ENCODE data around the gene FGFR3. TPM values are rescaled to one million over a fixed set of nuclear protein-coding genes. Genes with fewer than 3 reads are reported as not detected.
A peak's percentile ranks its signal among the peaks of the same experiment; 100 is the strongest.

The FGFR3 gene
- total RNA-seq, 1 donor from 2014 or later: 2.9 TPM

DNA sequence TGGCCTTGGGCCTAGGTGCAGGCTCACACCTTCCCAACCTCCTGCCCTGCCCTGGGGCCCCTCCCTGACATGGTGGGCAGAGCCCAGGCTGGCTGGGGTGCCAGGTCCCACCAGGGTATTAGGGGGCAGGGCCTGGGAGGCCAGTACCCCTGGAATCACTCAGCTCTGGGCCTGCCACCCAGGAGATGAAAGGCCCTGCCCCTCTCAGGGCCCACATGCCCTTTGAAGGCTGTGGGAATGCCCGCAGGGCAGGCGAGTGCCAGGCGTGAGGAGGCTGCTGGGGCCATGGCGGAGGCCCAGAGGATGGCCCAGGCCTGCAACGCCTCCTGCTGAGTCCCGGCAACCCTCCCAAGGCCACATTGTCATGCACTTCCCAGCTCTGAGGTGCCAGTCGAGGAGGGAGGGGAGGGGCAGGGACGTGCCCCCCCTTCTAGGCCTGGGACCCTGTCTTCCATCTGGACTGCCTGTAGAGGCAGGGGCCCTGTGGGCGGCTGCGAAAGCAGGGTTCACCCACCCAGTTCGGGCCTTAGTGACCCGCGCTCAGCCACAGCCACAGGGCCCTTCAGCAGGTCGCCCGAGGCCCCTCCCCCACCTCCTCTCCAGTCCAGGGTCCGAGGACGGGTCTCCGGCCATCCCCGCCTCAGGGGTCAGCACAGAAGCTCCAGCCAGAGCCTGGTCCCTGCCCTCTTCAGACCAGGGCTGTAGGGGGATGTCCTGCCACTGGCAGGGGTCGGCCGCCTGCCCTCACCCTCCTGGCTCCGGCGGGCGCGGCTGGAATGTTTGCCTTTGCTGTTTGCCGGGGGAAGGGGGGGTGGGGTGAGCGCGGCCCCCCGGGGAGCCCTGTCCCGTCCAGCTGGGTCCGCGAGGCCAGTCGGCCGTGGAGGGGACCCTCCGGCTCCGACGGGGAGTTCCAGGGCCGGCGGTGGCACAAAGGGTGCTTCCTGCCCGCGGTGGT, 26.7 kb upstream of the FGFR3 start:
- no peak for DNase-seq
- intact Hi-C loops (cut with DNase I): no loop called here
- peak; percentile 8 for ATAC-seq (ENCODE audit: poor library complexity)

DNA sequence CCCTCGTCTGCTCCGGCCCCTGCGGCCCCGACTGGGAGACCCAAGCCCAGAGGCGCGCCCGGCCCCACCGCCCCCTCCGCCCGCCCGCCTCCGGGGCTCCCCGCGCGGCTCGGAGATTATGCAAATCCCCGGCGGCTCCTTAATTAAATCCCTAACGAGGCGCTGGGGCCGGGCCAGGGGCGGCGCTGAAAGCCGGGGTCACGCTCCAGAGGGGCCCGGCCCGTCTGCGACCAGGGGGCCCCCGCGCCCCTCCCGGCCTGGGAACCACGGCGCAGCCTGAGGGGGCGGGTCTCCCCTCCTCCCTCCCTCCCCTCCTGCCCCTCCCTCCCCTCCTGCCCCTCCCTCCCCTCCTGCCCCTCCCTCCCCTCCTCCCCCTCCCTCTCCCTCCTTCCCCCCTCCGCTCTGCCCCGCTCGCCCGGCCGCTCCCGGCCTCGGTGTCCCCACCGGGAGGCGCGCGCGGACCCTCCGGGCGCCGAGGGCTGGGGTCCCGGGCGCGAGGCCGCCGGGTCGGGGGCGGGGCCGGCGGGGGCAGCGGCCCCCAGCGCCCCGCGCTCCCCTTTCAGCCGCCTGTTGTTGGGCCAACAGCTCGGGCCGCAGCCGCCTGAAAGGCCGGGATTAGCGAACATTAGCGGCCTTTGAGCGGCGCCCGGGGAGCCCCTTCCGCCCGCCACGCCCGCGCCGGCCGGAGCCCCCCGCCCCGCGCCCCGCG, 25.9 kb upstream of the FGFR3 start:
- DNase-seq: no peak
- peak; percentile 15 for ATAC-seq (ENCODE audit: poor library complexity)
- intact Hi-C loops (cut with DNase I): no loop called here

DNA sequence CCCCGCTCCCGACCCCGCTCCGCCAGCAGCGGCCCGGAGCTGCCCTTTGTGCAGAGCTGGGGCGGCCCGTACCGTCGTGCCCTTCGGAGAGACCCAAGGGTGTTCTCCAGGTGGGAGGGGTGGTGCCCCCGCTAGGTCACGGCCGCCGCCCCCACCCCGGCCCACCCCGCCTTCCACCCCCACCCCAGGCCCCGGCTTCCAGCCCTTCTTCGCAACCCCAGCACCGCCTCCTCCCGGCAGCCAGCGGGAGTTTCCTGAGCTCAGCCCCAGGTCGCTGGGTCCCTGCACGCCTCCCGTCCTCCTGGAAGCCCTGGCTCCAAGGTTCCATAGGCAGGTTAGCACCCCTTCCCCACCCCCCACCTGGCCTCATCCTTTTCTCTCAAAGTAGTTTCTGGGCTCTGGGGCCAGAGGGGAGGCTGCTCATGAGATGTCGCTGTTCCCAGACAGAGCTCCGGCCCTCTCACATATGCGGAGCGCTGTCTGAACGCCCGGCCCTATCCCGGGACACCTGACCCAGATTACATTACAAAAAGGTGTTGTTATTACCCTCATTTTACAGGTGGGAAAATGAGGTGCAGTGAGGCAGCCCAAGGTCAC, 25.2 kb upstream of the FGFR3 start:
- ATAC-seq (ENCODE audit: poor library complexity) (peak; percentile 47), DNase-seq (no peak)
- intact Hi-C loops (cut with DNase I): no loop called here

DNA sequence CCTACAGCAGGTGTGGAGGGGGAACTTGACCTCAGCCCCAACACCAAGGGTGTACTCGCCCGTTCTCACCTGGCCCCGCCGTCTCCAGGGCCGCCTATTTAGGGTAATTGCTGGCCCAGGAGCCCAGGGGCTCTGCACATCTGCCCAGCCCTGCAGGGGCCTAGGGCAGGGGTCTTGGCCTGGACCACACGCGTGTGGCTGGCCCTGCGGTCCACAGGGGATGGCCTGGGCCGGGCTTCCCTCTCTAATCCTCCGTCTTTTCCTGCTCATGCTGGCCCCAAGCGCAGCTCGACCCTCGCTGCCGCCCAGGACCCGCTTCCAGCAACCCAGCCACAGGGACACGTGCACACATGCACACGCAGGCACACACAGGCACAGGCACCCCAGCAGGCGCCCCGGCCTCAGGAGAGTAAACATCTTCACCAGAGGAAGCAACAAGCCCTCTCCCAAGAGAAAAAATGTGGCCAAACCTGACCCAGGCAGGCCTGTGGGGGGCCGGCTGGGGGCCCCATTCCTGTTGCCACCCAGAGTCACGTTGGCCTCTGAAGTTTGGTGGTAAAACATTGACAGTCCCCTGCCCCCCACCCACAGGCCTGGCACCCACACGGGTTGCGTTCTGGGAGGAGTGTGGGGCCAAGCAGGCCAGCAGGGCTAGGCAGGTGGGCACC, 24.6 kb upstream of the FGFR3 start:
- intact Hi-C loops (cut with DNase I): no loop called here
- DNase-seq: no peak
- ATAC-seq (ENCODE audit: poor library complexity): no peak

DNA sequence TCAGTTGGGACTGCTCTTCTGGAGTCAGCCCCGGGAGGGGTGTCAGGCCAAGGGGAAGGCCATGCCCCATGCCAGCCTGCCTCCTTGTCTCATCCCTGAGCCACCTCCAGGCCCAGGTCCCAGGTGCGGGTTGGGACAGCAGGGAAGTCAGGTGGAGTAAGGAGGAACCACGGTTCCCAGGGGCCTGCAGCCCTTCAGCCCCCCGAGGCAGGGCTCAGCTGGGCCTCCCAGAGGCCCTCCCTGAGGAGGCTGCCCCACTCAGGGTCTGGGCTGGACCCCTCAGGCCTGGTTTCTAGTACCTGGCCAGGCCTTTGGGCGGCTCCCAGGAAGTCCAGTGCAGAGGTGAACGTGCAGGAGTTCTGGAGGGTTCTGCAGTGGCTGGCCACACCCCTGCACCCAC, 23.4 kb upstream of the FGFR3 start:
- no peak for DNase-seq
- intact Hi-C loops (cut with DNase I): no loop called here
- no peak for ATAC-seq (ENCODE audit: poor library complexity)

DNA sequence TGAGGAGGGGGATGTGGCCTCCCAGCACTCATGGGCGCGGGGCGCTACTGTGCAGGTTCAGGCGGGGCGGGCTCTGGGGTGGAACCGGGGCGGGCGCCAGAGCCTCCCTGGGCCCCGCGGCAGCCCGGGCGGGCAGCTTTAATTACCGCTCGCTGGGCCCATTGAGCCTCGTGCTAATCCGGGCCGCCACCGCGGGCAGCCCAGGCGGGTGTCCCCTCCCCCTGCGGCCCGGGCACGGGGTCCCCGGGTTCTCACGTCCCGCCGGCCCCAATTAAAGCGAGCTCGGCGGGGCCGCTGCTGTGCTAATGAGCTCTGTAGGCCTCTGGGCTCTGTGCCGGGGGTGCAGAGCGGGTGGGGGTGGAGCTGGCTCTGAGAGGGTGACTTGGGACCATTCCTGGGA, 22.8 kb upstream of the FGFR3 start:
- DNase-seq: no peak
- no peak for ATAC-seq (ENCODE audit: poor library complexity)
- intact Hi-C loops (cut with DNase I): no loop called here

DNA sequence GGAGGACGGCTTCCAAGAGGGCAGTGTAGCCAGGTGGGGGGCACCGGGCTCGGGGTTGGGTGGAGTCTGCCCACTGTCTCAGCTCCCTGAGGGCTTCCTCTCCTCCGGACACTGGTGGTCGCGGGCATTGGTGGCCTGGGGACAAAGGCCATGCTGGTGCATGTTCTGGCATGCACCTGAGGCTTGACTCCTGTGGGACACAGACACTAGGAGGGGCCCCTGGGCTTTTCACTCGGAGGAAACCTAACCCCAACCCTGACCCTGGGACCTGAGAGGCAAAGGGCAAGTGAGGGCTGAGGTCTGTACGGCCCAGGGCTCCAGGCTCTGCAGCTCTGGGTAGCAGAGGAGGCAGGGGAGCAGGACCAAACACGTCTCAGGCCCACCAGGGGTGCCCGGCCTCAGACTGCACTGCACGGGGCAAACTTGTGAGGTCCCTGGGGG, 22.3 kb upstream of the FGFR3 start:
- DNase-seq (no peak), ATAC-seq (ENCODE audit: poor library complexity) (no peak)
- intact Hi-C loops (cut with DNase I): no loop called here

DNA sequence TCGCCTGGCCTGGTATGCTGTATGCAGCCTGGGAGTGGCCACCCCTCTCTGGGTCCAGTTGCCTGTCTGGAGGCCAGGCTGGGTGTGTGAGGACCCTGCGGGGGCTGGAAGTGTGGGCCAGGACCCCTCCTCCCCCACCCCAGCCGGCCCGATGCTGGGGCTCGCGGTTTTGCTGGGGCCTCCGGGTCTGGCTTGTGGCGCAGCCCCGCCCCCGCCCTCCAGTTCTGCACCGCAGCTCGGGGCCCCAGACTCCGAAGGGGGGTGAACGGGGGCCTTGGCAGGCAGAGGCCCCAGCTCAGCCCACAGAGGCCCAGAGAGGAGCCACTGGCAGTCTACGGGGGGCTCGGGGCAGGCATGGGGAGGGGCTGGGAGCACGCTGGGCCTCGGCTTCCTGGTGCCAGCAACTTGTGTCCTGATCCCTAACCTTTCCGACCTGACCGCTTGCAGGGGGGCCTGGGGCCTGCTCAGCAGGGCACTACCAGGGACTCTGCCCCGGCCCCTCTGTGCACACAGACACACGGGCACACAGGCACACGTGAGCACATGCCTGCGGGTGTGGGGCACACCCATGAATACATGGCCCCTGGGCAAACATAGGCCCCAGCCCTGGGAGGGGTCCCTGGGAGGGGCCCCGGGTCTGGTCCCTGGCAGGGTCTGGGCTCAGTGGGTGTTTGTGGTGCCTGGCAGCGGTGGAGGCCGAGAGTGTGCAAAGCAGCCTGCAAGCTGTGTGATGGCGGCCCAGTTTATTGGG, 21.4 kb upstream of the FGFR3 start:
- ATAC-seq (ENCODE audit: poor library complexity) (no peak), DNase-seq (no peak)
- intact Hi-C loops (cut with DNase I): no loop called here

DNA sequence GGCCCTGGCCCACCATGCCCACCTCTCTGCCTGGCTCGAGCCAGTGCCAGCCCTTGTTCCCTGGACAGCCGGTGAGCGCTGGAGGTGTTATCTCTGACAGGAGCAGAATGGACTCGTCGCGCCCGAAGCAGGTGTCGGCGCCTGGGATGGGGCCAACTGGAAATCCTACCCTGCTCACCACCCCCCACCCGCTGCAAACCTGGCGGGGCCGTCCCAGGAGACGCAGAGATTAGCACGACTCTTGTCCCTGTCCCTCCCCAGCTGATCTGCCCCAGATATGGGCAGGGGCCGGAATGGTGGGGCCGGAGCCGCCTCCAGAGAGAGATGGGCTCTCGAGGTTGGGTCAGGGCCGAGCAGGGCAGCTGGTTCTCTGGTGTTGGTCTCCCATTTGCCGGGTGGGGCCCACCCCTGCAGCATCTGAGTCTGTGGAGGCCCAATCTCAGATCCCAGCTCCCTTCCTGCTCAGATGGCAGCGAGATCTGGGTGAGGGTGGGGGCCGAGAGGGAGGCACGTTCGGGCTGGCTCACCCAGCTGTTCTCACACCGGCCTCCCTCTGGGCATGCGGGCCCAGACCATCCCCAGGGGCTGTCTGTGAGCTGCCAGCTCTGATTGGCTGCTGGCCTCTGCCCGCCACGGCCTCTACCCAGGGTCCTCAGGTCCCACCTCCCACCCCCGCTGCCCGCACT, 20.1 kb upstream of the FGFR3 start:
- intact Hi-C loops (cut with DNase I): no loop called here
- ATAC-seq (ENCODE audit: poor library complexity) (no peak), DNase-seq (no peak)

DNA sequence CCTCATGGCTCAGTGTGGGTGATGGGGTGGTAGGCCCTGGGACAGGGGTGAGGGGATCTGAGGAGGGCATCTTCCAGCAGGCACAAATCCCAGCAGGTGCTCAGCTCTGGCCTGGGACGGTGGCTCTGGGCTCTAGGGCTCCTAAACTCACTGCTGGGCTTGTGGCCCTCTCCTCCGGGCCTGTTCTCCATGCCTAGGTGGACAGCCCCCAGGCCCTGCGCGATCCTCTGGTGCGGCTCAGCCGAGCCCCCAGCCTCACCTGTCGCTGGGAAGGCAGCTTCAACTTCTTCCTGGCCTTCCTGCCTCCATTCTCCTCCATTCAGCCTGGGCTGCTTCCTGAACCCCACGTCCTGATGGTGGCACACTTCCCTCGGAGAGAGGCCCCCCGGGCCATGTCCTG, 19.3 kb upstream of the FGFR3 start:
- no peak for DNase-seq
- no peak for ATAC-seq (ENCODE audit: poor library complexity)
- intact Hi-C loops (cut with DNase I): no loop called here

DNA sequence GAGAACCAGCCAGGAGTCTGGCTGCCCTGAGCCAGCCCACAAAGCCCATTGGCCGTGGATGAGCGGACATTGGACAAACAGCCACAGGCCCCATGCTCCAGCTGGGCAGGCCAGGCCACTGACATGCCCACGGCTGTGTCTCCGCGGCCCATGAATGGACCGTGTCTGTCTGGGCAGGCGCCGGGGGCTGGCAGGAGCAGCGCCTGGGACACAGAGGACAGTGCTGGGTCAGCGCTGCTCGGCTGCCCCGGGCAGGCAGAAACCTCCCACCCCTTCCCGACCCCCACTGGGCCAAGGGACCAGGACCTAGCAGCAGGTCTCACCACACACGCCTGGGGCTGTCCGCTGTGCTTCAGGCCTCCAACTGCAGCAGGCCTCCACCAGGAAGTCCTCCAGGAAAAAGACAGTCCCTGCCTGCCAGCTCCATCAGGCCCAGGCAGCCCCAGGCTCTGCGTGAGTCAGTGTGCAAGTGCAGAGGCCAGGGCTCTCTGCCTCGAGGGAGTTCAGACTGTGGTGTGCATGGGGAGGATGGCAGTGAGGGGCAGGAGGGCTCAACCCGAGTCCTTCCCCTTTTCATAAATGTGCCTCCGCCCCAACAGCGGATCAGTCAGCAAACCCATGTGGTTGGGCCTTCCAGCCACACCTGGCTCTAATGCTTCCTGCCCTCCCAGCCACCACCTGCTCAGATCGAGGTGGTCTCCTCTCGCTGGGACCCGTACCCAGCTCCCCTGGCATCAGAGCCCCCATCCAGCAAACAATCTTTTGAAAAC, 17.2 kb upstream of the FGFR3 start:
- ATAC-seq (ENCODE audit: poor library complexity) (no peak), DNase-seq (no peak)
- intact Hi-C loops (cut with DNase I): no loop called here

DNA sequence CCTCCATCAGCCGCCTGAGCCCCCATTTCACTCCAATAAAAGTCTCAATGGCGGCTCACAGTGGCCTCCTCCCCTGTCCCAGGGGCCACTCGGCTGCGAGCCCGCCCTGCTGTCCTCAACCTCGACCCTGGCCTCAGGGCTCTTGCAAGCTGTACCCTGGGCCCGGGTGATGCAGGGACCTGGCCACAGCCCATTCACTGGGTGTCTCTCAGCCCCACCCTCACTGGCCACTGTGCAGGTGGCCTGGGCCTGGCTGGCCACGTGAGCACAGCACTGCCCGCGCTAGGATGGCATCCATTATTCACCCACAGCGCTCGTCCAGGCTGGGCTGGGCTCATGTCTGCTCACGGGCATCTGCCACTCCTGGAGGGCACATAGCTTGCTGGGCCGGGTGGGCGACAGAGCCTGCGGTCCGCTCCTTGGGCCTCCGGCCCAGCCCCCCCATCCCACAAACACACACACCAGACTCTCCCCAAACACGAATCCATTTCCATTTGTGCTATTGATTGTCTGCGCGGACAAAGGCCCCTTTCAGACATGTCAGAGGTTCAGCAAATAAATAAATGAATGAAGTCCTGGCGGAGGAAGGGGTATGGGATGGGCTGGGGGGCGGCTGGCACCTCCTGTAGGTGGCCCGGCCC, 16.5 kb upstream of the FGFR3 start:
- ATAC-seq (ENCODE audit: poor library complexity): no peak
- no peak for DNase-seq
- intact Hi-C loops (cut with DNase I): no loop called here

DNA sequence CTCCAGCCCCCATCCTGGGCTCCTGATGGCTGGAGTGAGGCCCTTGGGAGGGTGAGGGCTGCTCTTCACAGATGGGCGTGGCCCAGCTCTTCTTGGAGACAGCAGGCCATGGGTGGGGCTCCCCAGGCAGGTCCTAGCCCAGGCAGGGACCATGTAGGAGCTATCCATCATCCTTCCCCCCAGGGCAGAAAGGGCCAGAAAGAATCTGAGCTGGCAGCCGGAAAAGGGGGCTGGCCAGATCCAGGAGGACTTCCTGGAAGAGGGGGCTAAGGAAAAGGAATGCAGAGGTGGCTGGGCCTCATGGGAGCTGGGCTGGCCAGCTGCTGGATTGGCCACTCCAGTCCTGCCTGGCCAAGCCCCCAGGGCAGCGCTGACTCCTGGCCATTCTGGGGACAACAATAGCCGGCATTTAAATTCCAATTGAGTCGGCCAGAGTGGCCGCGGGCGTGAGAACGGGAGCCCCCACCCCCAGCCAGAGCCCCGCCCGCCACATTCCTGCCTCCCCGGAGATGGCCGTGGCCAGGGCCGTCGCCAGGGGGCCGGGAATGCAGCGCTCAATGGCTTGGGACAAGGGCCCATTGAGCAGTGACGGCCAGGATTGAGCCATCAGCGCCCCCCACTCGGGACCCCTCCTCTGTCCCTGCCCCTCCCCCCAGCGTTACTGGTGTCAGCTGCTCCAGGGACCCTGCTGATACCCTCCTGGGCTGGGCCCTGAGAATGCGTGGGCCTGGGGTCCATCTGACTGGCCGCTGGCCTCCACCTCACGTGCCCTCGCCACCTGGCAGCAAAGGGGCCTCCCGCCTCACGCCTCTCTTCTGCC, 15.1 kb upstream of the FGFR3 start:
- intact Hi-C loops (cut with DNase I): no loop called here
- DNase-seq: no peak
- no peak for ATAC-seq (ENCODE audit: poor library complexity)

DNA sequence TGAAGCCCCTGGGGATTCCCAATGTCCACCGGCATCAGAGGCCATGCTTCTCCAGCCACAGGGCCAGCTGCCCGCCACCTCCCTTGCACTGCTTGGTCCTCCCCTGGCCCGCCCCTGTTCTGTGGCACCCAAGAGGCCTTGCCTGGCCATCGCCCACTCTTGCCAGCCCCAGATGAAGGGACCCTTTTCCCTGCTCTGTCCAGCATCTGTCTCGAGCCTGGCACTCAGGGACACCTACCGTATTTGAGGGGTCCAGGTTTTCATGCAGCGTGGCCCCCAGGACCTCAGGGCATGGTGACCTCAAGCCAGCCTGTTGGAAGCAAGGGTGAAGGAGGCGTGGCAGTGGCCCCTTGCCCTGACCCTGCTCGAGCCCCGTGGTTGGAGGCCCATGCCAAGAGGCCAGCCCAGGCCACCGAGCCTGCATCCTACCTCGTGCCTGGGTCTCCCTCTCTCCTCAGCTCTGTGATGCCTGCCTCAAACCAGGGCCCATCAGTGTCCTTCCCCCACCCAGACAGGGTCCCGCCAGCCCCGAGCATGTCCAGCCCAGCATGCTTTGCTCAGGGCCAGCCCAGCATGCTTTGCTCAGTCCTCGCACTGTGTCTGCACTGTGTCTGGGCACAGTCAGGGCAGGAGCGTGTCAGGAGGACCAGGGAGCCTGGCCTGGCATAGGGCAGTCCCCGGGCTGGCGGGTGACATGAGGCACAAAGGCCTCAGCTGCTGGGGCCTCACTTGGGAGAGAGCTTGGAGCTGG, 14.3 kb upstream of the FGFR3 start:
- ATAC-seq (ENCODE audit: poor library complexity) (no peak), DNase-seq (no peak)
- intact Hi-C loops (cut with DNase I): no loop called here

DNA sequence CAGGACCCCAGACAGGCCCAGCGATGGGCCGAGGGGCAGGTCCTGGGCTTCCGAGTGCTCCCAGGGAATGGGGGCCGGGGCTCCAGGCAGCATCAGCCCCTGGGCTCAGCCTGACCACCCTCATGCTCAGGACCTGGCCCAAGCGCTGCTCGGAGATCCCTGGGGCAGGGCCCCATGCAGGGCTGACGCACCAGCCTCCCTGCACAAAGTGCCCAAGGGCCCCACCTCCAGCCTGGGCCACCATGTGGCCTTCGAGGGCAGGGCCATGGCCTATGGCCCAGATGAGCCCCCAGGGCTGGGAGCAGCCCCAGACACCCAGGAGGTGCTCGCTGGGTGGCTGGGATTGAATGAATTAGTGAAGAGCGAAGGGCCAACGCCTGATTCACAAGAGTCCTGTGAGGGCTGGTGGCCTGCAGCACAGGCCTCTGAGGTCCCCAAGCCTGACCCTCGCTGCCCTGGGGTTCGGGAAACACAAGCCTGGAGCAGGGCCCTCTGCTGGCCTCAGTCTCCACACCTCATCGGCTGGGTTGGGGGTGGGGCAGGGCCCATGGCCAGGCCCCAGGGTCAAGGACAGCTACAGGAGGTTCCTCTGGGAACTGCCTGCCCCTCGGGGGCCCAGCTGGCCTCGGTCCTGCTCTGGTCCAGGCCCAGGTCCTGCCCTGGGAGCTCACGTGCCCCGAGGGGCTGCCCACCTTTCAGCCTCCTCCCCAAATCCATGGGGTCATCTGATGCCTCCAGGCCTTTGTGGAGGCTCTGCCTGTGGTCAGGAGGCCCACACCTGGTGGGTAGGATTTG, 13.3 kb upstream of the FGFR3 start:
- intact Hi-C loops (cut with DNase I): no loop called here
- ATAC-seq (ENCODE audit: poor library complexity) (no peak), DNase-seq (no peak)

All from Right ventricle myocardium superior (tissue), 1 donor.